GM12878 (cell line): Measurements from ENCODE around the gene CNTNAP5.

Experiments used
- CEBPB ChIP-seq, 2 experiments: fragments of 150-350 bp in 1 of 2; IDR thresholded peaks; 2 replicates each; pipeline ENCODE4 v1.6.1; 2012 to 2014; ENCODE audit warnings: low read depth in 2 of 2, low read length in 2 of 2, borderline replicate concordance in 1 of 2, inconsistent platforms in 1 of 2
- CTCF ChIP-seq, 3 experiments: IDR thresholded peaks in 2 of 3; conservative IDR thresholded peaks in 1 of 3; 2 replicates each; pipeline ENCODE4 v1.5.1; 2011; ENCODE audit warnings: low read depth in 3 of 3, low read length in 3 of 3, mild to moderate bottlenecking in 3 of 3, control low read depth in 2 of 3, moderate library complexity in 2 of 3, inconsistent platforms in 1 of 3, mixed read lengths in 1 of 3; ENCODE audit not compliant: control insufficient read depth in 2 of 3, insufficient read depth in 1 of 3; ENCODE audit errors: extremely low read depth in 1 of 3
- DPF2 ChIP-seq: fragments of 450-650 bp; IDR thresholded peaks from 2 replicates; pipeline ENCODE4 v1.6.1; 2017; ENCODE audit warnings: mild to moderate bottlenecking
- EP300 ChIP-seq, 2 experiments: fragments of 150-350 bp in 1 of 2; IDR thresholded peaks; 2 replicates each; pipeline ENCODE4 v1.6.1; 2011 to 2012; ENCODE audit warnings: low read depth in 2 of 2, low read length in 2 of 2, borderline replicate concordance in 1 of 2, improper control_type of control experiment in 1 of 2, inconsistent platforms in 1 of 2; ENCODE audit not compliant: control insufficient read depth in 1 of 2
- EZH2 ChIP-seq: IDR thresholded peaks from 2 replicates; pipeline ENCODE4 v1.6.1; 2012; ENCODE audit warnings: low read depth, mild to moderate bottlenecking, control low read depth, inconsistent platforms, low read length, borderline replicate concordance; ENCODE audit not compliant: control insufficient read depth
- FOS ChIP-seq: IDR thresholded peaks from 3 replicates; pipeline ENCODE4 v1.6.1; 2011; ENCODE audit warnings: borderline replicate concordance; ENCODE audit not compliant: insufficient read length; ENCODE audit errors: extremely low read depth
- FOXM1 ChIP-seq: IDR thresholded peaks from 2 replicates; pipeline ENCODE4 v1.6.1; 2012; ENCODE audit warnings: low read depth, mild to moderate bottlenecking, inconsistent platforms, low read length, moderate library complexity
- KAT2A ChIP-seq: conservative IDR thresholded peaks from 2 replicates; pipeline ENCODE4 v1.6.1; 2011; ENCODE audit warnings: low read depth, low read length; ENCODE audit not compliant: control insufficient read depth
- POLR2A ChIP-seq: IDR thresholded peaks from 2 replicates; pipeline ENCODE4 v1.6.1; 2011; ENCODE audit warnings: low read depth, mild to moderate bottlenecking, low read length
- SIN3A ChIP-seq: IDR thresholded peaks from 2 replicates; pipeline ENCODE4 v1.6.1; 2012; ENCODE audit warnings: low read depth, low read length, improper control_type of control experiment
- TAF1 ChIP-seq: IDR thresholded peaks from 2 replicates; pipeline ENCODE4 v1.6.1; 2011; ENCODE audit warnings: mild to moderate bottlenecking, low read depth, low read length, borderline replicate concordance
- TF ChIP-seq, protein P1 (sequence below): IDR thresholded peaks from 2 replicates; pipeline ENCODE4 v1.6.1; 2012; ENCODE audit warnings: mild to moderate bottlenecking, low read depth, low read length

GRCh38 chr2:124920448-124920847 lies 895.4 kb downstream of the CNTNAP5 start:
- TF ChIP-seq EP300 (IDR thresholded peaks at IDR 0.05; ENCODE audit: borderline replicate concordance in 1 of 2, control insufficient read depth in 1 of 2, low read depth in 2 of 2, low read length in 2 of 2) (no peak), KAT2A (no peak), EZH2 (no peak), CTCF (IDR thresholded peaks at IDR 0.05 in 2 of 3, conservative IDR thresholded peaks at IDR 0.05 in 1 of 3; ENCODE audit: control insufficient read depth in 2 of 3, extremely low read depth in 1 of 3, insufficient read depth in 1 of 3, low read depth in 3 of 3, low read length in 3 of 3) (no peak), CEBPB (IDR thresholded peaks at IDR 0.05; ENCODE audit: borderline replicate concordance in 1 of 2, low read depth in 2 of 2, low read length in 2 of 2) (no peak), SIN3A (no peak), FOS (no peak), FOXM1 (no peak), TAF1 (no peak), DPF2 (no peak), POLR2A (no peak)
- TF ChIP-seq, protein P1, sequence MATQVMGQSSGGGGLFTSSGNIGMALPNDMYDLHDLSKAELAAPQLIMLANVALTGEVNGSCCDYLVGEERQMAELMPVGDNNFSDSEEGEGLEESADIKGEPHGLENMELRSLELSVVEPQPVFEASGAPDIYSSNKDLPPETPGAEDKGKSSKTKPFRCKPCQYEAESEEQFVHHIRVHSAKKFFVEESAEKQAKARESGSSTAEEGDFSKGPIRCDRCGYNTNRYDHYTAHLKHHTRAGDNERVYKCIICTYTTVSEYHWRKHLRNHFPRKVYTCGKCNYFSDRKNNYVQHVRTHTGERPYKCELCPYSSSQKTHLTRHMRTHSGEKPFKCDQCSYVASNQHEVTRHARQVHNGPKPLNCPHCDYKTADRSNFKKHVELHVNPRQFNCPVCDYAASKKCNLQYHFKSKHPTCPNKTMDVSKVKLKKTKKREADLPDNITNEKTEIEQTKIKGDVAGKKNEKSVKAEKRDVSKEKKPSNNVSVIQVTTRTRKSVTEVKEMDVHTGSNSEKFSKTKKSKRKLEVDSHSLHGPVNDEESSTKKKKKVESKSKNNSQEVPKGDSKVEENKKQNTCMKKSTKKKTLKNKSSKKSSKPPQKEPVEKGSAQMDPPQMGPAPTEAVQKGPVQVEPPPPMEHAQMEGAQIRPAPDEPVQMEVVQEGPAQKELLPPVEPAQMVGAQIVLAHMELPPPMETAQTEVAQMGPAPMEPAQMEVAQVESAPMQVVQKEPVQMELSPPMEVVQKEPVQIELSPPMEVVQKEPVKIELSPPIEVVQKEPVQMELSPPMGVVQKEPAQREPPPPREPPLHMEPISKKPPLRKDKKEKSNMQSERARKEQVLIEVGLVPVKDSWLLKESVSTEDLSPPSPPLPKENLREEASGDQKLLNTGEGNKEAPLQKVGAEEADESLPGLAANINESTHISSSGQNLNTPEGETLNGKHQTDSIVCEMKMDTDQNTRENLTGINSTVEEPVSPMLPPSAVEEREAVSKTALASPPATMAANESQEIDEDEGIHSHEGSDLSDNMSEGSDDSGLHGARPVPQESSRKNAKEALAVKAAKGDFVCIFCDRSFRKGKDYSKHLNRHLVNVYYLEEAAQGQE = no peak
